HG03571 (cell line): Measurements from ENCODE around the gene ZFP92.
"Not testable (repeated sequence)": the region's sequence is repeated elsewhere in the genome, so short reads cannot be mapped to it uniquely, and the experiment has no call there.

ENCODE experiments used
- ATAC-seq: cut with Tn5 transposase; IDR thresholded peaks from one replicate; pipeline ENCODE4 v1.9.1; 2021; ENCODE audit not compliant: unreplicated experiment

ZFP92 gene

GRCh38 chrX:153384973-153385372 is 26.3 kb upstream of the ZFP92 start:
- not testable (repeated sequence) for ATAC-seq

GRCh38 chrX:153386097-153386496 is 25.2 kb upstream of the ZFP92 start:
- ATAC-seq, result no peak

GRCh38 chrX:153387345-153387744 is 23.9 kb upstream of the ZFP92 start:
- ATAC-seq, result no peak

- no peak for ATAC-seq
These were observed 23.1 kb upstream of the ZFP92 start for GRCh38 chrX:153387987-153388721.

- ATAC-seq, result no peak
These were observed 22.4 kb upstream of the ZFP92 start for GRCh38 chrX:153388722-153389459.

GRCh38 chrX:153389460-153389768 is 21.9 kb upstream of the ZFP92 start:
- ATAC-seq, result not testable (repeated sequence)

- ATAC-seq, result no peak
These were observed 18.5 kb upstream of the ZFP92 start for GRCh38 chrX:153392642-153393321.

GRCh38 chrX:153394612-153395011 is 16.7 kb upstream of the ZFP92 start:
- ATAC-seq, result no peak

GRCh38 chrX:153395613-153396319 is 15.5 kb upstream of the ZFP92 start:
- no peak for ATAC-seq

- ATAC-seq, result no peak
These were observed 14.7 kb upstream of the ZFP92 start for GRCh38 chrX:153396320-153397195.

- no peak for ATAC-seq
These were observed 13.9 kb upstream of the ZFP92 start for GRCh38 chrX:153397256-153397960.

- no peak for ATAC-seq
These were observed 12.9 kb upstream of the ZFP92 start for GRCh38 chrX:153398275-153398960.

- ATAC-seq, result no peak
These were observed 10.8 kb upstream of the ZFP92 start for GRCh38 chrX:153400146-153401132.

- ATAC-seq, result no peak
These were observed 10.0 kb upstream of the ZFP92 start, which contains the start of gene PNMA6E for GRCh38 chrX:153401133-153401764. PNMA6E (minus strand) TSS chrX:153401350; CDS start chrX:153398849, 2,501 bp downstream.

- not testable (repeated sequence) for ATAC-seq
These were observed 6.9 kb upstream of the ZFP92 start for GRCh38 chrX:153404333-153404732.

- ATAC-seq, result no peak
These were observed 5.8 kb upstream of the ZFP92 start for GRCh38 chrX:153405426-153405825.

- ATAC-seq, result no peak
These were observed 5.3 kb upstream of the ZFP92 start for GRCh38 chrX:153406011-153406410.
